Endothelial cell of umbilical vein (primary cell): ENCODE measurements around the gene CZIB. TPM values are rescaled to one million over a fixed set of nuclear protein-coding genes. Genes with fewer than 3 reads are reported as not detected.

Experiments
- BruUV-seq: library from RNA; stranded (reverse); fragments of 400-500 nt; replicated peaks from 2 replicates; lab custom pipeline; 2021; lab: Mats Ljungman, UMichigan
- CTCF ChIA-PET: fragments of 300-600, 350-600 bp; sonication (Branson Sonifier 250); formaldehyde crosslinking; loops from one replicate; lab custom pipeline; 2021; ENCODE audit warnings: antibody characterized with exemption, inconsistent platforms; lab: Charles Lee
- POLR2A ChIA-PET: fragments of 300-600, 350-600 bp; sonication (Branson Sonifier 250); formaldehyde crosslinking; loops from one replicate; lab custom pipeline; 2021; ENCODE audit warnings: antibody characterized with exemption, inconsistent platforms; lab: Charles Lee
- DNase-seq: peaks from one replicate; pipeline ENCODE4 v3.0.0-alpha.2; 2011; ENCODE audit warnings: low read depth, low spot score
- FAIRE-seq: peaks from 2 replicates; lab custom pipeline; 2011; peaks lifted over from hg19 to GRCh38; lab: Jason Lieb, UNC
- H2AFZ ChIP-seq: 2 replicates; pipeline ENCODE4 v1.6.0; 2012; ENCODE audit warnings: low read depth, low read length, control low read depth, inconsistent platforms
- H3K27ac ChIP-seq: 2 replicates; pipeline ENCODE4 v1.5.1; 2011; ENCODE audit warnings: low read depth, mild to moderate bottlenecking, control low read depth, low read length, moderate library complexity; ENCODE audit not compliant: insufficient read depth
- H3K27me3 ChIP-seq, 2 experiments: 2 replicates each; pipeline versions ENCODE4 v1.6.0 to v1.6.1; 2011; ENCODE audit warnings: low read length in 2 of 2, mixed read lengths in 1 of 2; ENCODE audit not compliant: control insufficient read depth in 2 of 2, insufficient read depth in 2 of 2
- H3K36me3 ChIP-seq, 2 experiments: 2 replicates in 1 of 2; 3 replicates in 1 of 2; pipeline ENCODE4 v1.5.1; 2011; ENCODE audit warnings: low read length in 2 of 2, mild to moderate bottlenecking in 1 of 2, moderate library complexity in 1 of 2; ENCODE audit not compliant: control insufficient read depth in 2 of 2, insufficient read depth in 2 of 2; ENCODE audit errors: extremely low read depth in 1 of 2
- H3K4me1 ChIP-seq: 3 replicates; pipeline ENCODE4 v1.5.1; 2011; ENCODE audit warnings: mild to moderate bottlenecking, low read length; ENCODE audit not compliant: control insufficient read depth, insufficient read depth; ENCODE audit errors: extremely low read depth
- H3K4me2 ChIP-seq: 2 replicates; pipeline ENCODE4 v1.6.1; 2011; ENCODE audit warnings: low read length, control low read depth, mixed read lengths; ENCODE audit not compliant: insufficient read depth
- H3K4me3 ChIP-seq, 3 experiments: fragments of 200-600 bp in 1 of 3; sonication (generic), shearing (Covaris generic) in 1 of 3; replicated peaks in 1 of 3; 2 replicates each; pipeline ENCODE4 v1.5.1; 2011 to 2016; ENCODE audit warnings: control low read depth in 3 of 3, low read length in 3 of 3, mild to moderate bottlenecking in 2 of 3, inconsistent platforms in 1 of 3, low read depth in 1 of 3, moderate library complexity in 1 of 3; ENCODE audit not compliant: insufficient read depth in 1 of 3
- H3K79me2 ChIP-seq: 2 replicates; pipeline ENCODE4 v1.6.0; 2012; ENCODE audit warnings: low read length, inconsistent platforms; ENCODE audit not compliant: control insufficient read depth, insufficient read depth
- H3K9ac ChIP-seq: replicated peaks from 2 replicates; pipeline ENCODE3; 2011; ENCODE audit warnings: low read length, control low read depth; ENCODE audit not compliant: insufficient read depth; ENCODE audit errors: extremely low read depth
- H3K9me1 ChIP-seq: replicated peaks from 3 replicates; pipeline ENCODE4 v1.6.0; 2011; ENCODE audit warnings: mild to moderate bottlenecking, low read length; ENCODE audit not compliant: control insufficient read depth, insufficient read depth; ENCODE audit errors: extremely low read depth
- H3K9me3 ChIP-seq: replicated peaks from 2 replicates; pipeline ENCODE4 v1.5.1; 2012; ENCODE audit warnings: low read length, inconsistent platforms; ENCODE audit not compliant: control insufficient read depth, insufficient read depth
- H4K20me1 ChIP-seq: replicated peaks from 2 replicates; pipeline ENCODE3; 2011; ENCODE audit warnings: mild to moderate bottlenecking, low read length; ENCODE audit not compliant: control insufficient read depth, insufficient read depth; ENCODE audit errors: extremely low read depth
- CTCF ChIP-seq, 2 donors: IDR thresholded peaks; 1 replicate in 1 of 2; 2 replicates in 1 of 2; pipeline ENCODE4 v1.5.1; 2011; ENCODE audit warnings: low read length in 2 of 2, mild to moderate bottlenecking in 2 of 2, moderate library complexity in 2 of 2, control low read depth in 1 of 2, inconsistent platforms in 1 of 2, low read depth in 1 of 2; ENCODE audit not compliant: insufficient read depth in 1 of 2; ENCODE audit errors: extremely low read depth in 1 of 2
- EZH2 ChIP-seq: IDR thresholded peaks from 2 replicates; pipeline ENCODE4 v1.6.1; 2012; ENCODE audit warnings: borderline replicate concordance, low read depth, mild to moderate bottlenecking, moderate library complexity, low read length, inconsistent platforms; ENCODE audit not compliant: severe bottlenecking
- FOS ChIP-seq: IDR thresholded peaks from 2 replicates; pipeline ENCODE4 v1.6.1; 2011; ENCODE audit warnings: mild to moderate bottlenecking, low read length, moderate library complexity, borderline replicate concordance; ENCODE audit not compliant: insufficient read depth
- GATA2 ChIP-seq: IDR thresholded peaks from 2 replicates; pipeline ENCODE4 v1.7.0; 2011; ENCODE audit warnings: low read depth, mild to moderate bottlenecking, moderate library complexity, mixed read lengths, low read length; ENCODE audit not compliant: insufficient read length, insufficient read depth
- JUN ChIP-seq: IDR thresholded peaks from 2 replicates; pipeline ENCODE4 v1.6.1; 2011; ENCODE audit warnings: borderline replicate concordance, low read depth; ENCODE audit not compliant: insufficient read length, insufficient read depth
- MAX ChIP-seq: IDR thresholded peaks from 2 replicates; pipeline ENCODE4 v1.6.1; 2011; ENCODE audit not compliant: insufficient read depth, insufficient read length
- MYC ChIP-seq: IDR thresholded peaks from one replicate; pipeline ENCODE4 v1.6.1; 2011; ENCODE audit warnings: mild to moderate bottlenecking, low read depth, low read length
- POLR2A ChIP-seq: IDR thresholded peaks from 2 replicates; pipeline ENCODE4 v1.6.1; 2012; ENCODE audit warnings: low read depth, mild to moderate bottlenecking, control low read depth, low read length
- POLR2AphosphoS5 ChIP-seq: IDR thresholded peaks from 2 replicates; pipeline ENCODE4 v1.6.1; 2012; ENCODE audit warnings: low read depth, mild to moderate bottlenecking, control low read depth, low read length, moderate library complexity; ENCODE audit not compliant: insufficient read depth
- dilution Hi-C: fragments of 300-500 bp; cut with MboI; formaldehyde crosslinking; loops from one replicate; pipeline ENCODE4 v1.15.0; 2019; ENCODE audit warnings: low sequenced_read_pairs; ENCODE audit not compliant: extremely low pct_ligation_motif_present
- intact Hi-C: fragments of 100-400 bp; cut with micrococcal nuclease; formaldehyde crosslinking; loops from one replicate; pipeline ENCODE4 v1.10.0; 2022
- polyA plus RNA-seq, 4 experiments: library from polyadenylated mRNA; depleted of rRNA in 3 of 4; stranded (reverse) in 3 of 4; unstranded in 1 of 4; fragments of >200 nt; gene quantifications; 2 replicates each; pipeline versions ENCODE4 v1.2.1 to v1.2.3, GENCODE V29; 2011 to 2012; ENCODE audit warnings: missing spikeins in 1 of 4
- total RNA-seq: library from RNA; stranded (reverse); gene quantifications from 2 replicates; pipeline ENCODE4 v1.2.3, GENCODE V29; 2021

The CZIB gene
- total and polyA plus RNA-seq, 2 donors (not counting 3 experiments of a cell fraction or from before 2014, with no cell fraction given) = 60.1 to 65.9 TPM

GRCh38 chr1:53237638-53238037 lies 17.2 kb upstream of the CZIB start:
- TF ChIP-seq JUN (no peak), CTCF (IDR thresholded peaks at IDR 0.05; ENCODE audit: extremely low read depth in 1 of 2, insufficient read depth in 1 of 2, low read depth in 1 of 2, low read length in 2 of 2) (no peak), GATA2 (no peak), MYC (no peak), EZH2 (no peak), POLR2A (no peak), FOS (no peak), POLR2AphosphoS5 (no peak), MAX (no peak)
- H3K27me3 ChIP-seq = no peaks in the 10 kb centered on the region
- H3K79me2 ChIP-seq = peaks cover 33% of the 10 kb centered on the region
- H4K20me1 ChIP-seq = no peaks in the 10 kb centered on the region
- DNase-seq (no peak), FAIRE-seq (no peak)
- no peaks in the 10 kb centered on the region for H3K9me1 ChIP-seq
- intact Hi-C loops = loop anchor here (1.0 kb wide), 2 partner anchors 17 to 89 kb away; partner anchors contain the start of gene CZIB
- no TSS peak for BruUV-seq
- H2AFZ ChIP-seq = no peak overlapping the region
- peaks cover 12% of the 10 kb centered on the region in 2 experiments for H3K36me3 ChIP-seq
- H3K4me3 ChIP-seq = peak overlapping the region; percentile 82 to 97 (median 89)
- H3K9ac ChIP-seq = peak overlapping the region; percentile 95
- H3K4me2 ChIP-seq = peak overlapping the region; percentile 94
- peak overlapping the region; percentile 81 for H3K27ac ChIP-seq
- CTCF ChIA-PET = no interaction called here
- no peaks in the 10 kb centered on the region for H3K9me3 ChIP-seq
- POLR2A ChIA-PET = no interaction called here
- peaks cover 8% of the 10 kb centered on the region for H3K4me1 ChIP-seq
- dilution Hi-C loops = no loop called here
